ENCODE data around the gene MAFF. TPM values are rescaled to one million over a fixed set of nuclear protein-coding genes. Genes with fewer than 3 reads are reported as not detected.

MAFF gene
- total RNA-seq, 3 donors from 2014 or later, result 8.9 to 12.2 (median 10.7) TPM

GRCh38 chr22:38220653-38221386 is 19.0 kb downstream of the MAFF start:
- no peak for DNase-seq
- Mint-ChIP-seq H3K4me3 (no peak overlapping the region), H3K9me3 (no peaks in the 10 kb centered on the region), H3K4me1 (ENCODE audit: low read depth) (peaks cover 20% of the 10 kb centered on the region), H3K27me3 (ENCODE audit: low read depth) (no peaks in the 10 kb centered on the region), H3K36me3 (ENCODE audit: insufficient read depth) (peaks cover 3% of the 10 kb centered on the region)
- no peak for ATAC-seq

- ATAC-seq (no peak), DNase-seq (no peak)
- Mint-ChIP-seq H3K4me1 (ENCODE audit: low read depth) (peaks cover 20% of the 10 kb centered on the region), H3K4me3 (no peak overlapping the region), H3K27me3 (ENCODE audit: low read depth) (no peaks in the 10 kb centered on the region), H3K9me3 (no peaks in the 10 kb centered on the region), H3K36me3 (ENCODE audit: insufficient read depth) (peaks cover 3% of the 10 kb centered on the region)
These were observed 19.6 kb downstream of the MAFF start for GRCh38 chr22:38221407-38221806.

- H3K36me3 Mint-ChIP-seq (ENCODE audit: insufficient read depth), result peaks cover 3% of the 10 kb centered on the region
- peaks cover 20% of the 10 kb centered on the region for H3K4me1 Mint-ChIP-seq (ENCODE audit: low read depth)
- DNase-seq, result no peak
- no peaks in the 10 kb centered on the region for H3K27me3 Mint-ChIP-seq (ENCODE audit: low read depth)
- ATAC-seq, result no peak
- no peak overlapping the region for H3K4me3 Mint-ChIP-seq
- no peaks in the 10 kb centered on the region for H3K9me3 Mint-ChIP-seq
These were observed 20.4 kb downstream of the MAFF start for GRCh38 chr22:38221908-38222796.

GRCh38 chr22:38222797-38223119 is 21.0 kb downstream of the MAFF start:
- Mint-ChIP-seq H3K36me3 (ENCODE audit: insufficient read depth) (peaks cover 3% of the 10 kb centered on the region), H3K27me3 (ENCODE audit: low read depth) (no peaks in the 10 kb centered on the region), H3K9me3 (no peaks in the 10 kb centered on the region), H3K4me3 (no peak overlapping the region), H3K4me1 (ENCODE audit: low read depth) (peaks cover 20% of the 10 kb centered on the region)
- ATAC-seq (no peak), DNase-seq (no peak)

GRCh38 chr22:38223289-38223960 is 21.6 kb downstream of the MAFF start:
- H3K4me1 Mint-ChIP-seq (ENCODE audit: low read depth), result peaks cover 13% of the 10 kb centered on the region
- no peak for ATAC-seq
- DNase-seq, result no peak
- no peaks in the 10 kb centered on the region for H3K27me3 Mint-ChIP-seq (ENCODE audit: low read depth)
- no peak overlapping the region for H3K4me3 Mint-ChIP-seq
- H3K9me3 Mint-ChIP-seq, result no peaks in the 10 kb centered on the region
- H3K36me3 Mint-ChIP-seq (ENCODE audit: insufficient read depth), result peaks cover 3% of the 10 kb centered on the region

- no peak overlapping the region for H3K4me3 Mint-ChIP-seq
- ATAC-seq (no peak), DNase-seq (no peak)
- H3K9me3 Mint-ChIP-seq, result no peaks in the 10 kb centered on the region
- H3K4me1 Mint-ChIP-seq (ENCODE audit: low read depth), result peaks cover 12% of the 10 kb centered on the region
- no peaks in the 10 kb centered on the region for H3K27me3 Mint-ChIP-seq (ENCODE audit: low read depth)
- H3K36me3 Mint-ChIP-seq (ENCODE audit: insufficient read depth), result peaks cover 5% of the 10 kb centered on the region
These were observed 25.3 kb downstream of the MAFF start for GRCh38 chr22:38226853-38227649.

GRCh38 chr22:38228326-38228872 is 26.6 kb downstream of the MAFF start:
- no peaks in the 10 kb centered on the region for H3K27me3 Mint-ChIP-seq (ENCODE audit: low read depth)
- ATAC-seq, result no peak
- H3K4me1 Mint-ChIP-seq (ENCODE audit: low read depth), result peaks cover 12% of the 10 kb centered on the region
- H3K9me3 Mint-ChIP-seq, result no peaks in the 10 kb centered on the region
- DNase-seq, result no peak
- no peak overlapping the region for H3K4me3 Mint-ChIP-seq
- peaks cover 5% of the 10 kb centered on the region for H3K36me3 Mint-ChIP-seq (ENCODE audit: insufficient read depth)

- H3K4me3 Mint-ChIP-seq, result no peak overlapping the region
- peaks cover 5% of the 10 kb centered on the region for H3K36me3 Mint-ChIP-seq (ENCODE audit: insufficient read depth)
- no peaks in the 10 kb centered on the region for H3K27me3 Mint-ChIP-seq (ENCODE audit: low read depth)
- ATAC-seq, result peak in 1 of 2 donors; percentile 14
- H3K4me1 Mint-ChIP-seq (ENCODE audit: low read depth), result peaks cover 12% of the 10 kb centered on the region
- no peak for DNase-seq
- H3K9me3 Mint-ChIP-seq, result no peaks in the 10 kb centered on the region
These were observed 27.3 kb downstream of the MAFF start for GRCh38 chr22:38228873-38229740.

- Mint-ChIP-seq H3K4me1 (ENCODE audit: low read depth) (peaks cover 12% of the 10 kb centered on the region), H3K4me3 (no peak overlapping the region), H3K27me3 (ENCODE audit: low read depth) (no peaks in the 10 kb centered on the region), H3K9me3 (no peaks in the 10 kb centered on the region), H3K36me3 (ENCODE audit: insufficient read depth) (peaks cover 5% of the 10 kb centered on the region)
- ATAC-seq, result peak in 1 of 2 donors; percentile 56
- peak; percentile 32 for DNase-seq
These were observed 28.5 kb downstream of the MAFF start for GRCh38 chr22:38230108-38230825.

GRCh38 chr22:38230916-38231315 is 29.1 kb downstream of the MAFF start:
- H3K9me3 Mint-ChIP-seq, result no peaks in the 10 kb centered on the region
- H3K4me1 Mint-ChIP-seq (ENCODE audit: low read depth), result peaks cover 12% of the 10 kb centered on the region
- no peak for ATAC-seq
- DNase-seq, result no peak
- H3K27me3 Mint-ChIP-seq (ENCODE audit: low read depth), result no peaks in the 10 kb centered on the region
- no peak overlapping the region for H3K4me3 Mint-ChIP-seq
- peaks cover 5% of the 10 kb centered on the region for H3K36me3 Mint-ChIP-seq (ENCODE audit: insufficient read depth)

GRCh38 chr22:38232196-38232595 is 30.4 kb downstream of the MAFF start:
- Mint-ChIP-seq H3K27me3 (ENCODE audit: low read depth) (no peaks in the 10 kb centered on the region), H3K9me3 (no peaks in the 10 kb centered on the region), H3K4me1 (ENCODE audit: low read depth) (peaks cover 12% of the 10 kb centered on the region), H3K36me3 (ENCODE audit: insufficient read depth) (peaks cover 5% of the 10 kb centered on the region), H3K4me3 (no peak overlapping the region)
- DNase-seq (no peak), ATAC-seq (no peak)

- Mint-ChIP-seq H3K36me3 (ENCODE audit: insufficient read depth) (peaks cover 5% of the 10 kb centered on the region), H3K4me3 (no peak overlapping the region), H3K27me3 (ENCODE audit: low read depth) (no peaks in the 10 kb centered on the region), H3K4me1 (ENCODE audit: low read depth) (peaks cover 12% of the 10 kb centered on the region), H3K9me3 (no peaks in the 10 kb centered on the region)
- no peak for ATAC-seq
- DNase-seq, result no peak
These were observed 31.6 kb downstream of the MAFF start for GRCh38 chr22:38233427-38233826.
